DOHH2 (cell line): ENCODE data around the gene TANC1.

ENCODE experiments used
- H3F3A ChIP-seq: fragments of 200-600 bp; sonication (generic), shearing (Covaris generic); 2 replicates; pipeline ENCODE4 v1.6.0; 2016; ENCODE audit warnings: antibody characterized with exemption, mild to moderate bottlenecking; ENCODE audit not compliant: control insufficient read depth, insufficient read depth
- H3K27ac ChIP-seq: fragments of 200-600 bp; sonication (generic); 2 replicates; pipeline ENCODE4 v1.5.1; 2014; ENCODE audit warnings: low read depth, mild to moderate bottlenecking, low read length, moderate library complexity
- H3K27me3 ChIP-seq: fragments of 200-600 bp; sonication (generic); 2 replicates; pipeline ENCODE4 v1.6.1; 2014; ENCODE audit warnings: mild to moderate bottlenecking, low read length, mixed read lengths; ENCODE audit not compliant: control insufficient read depth
- H3K36me3 ChIP-seq: fragments of 200-600 bp; sonication (generic); 2 replicates; pipeline ENCODE4 v1.6.1; 2014; ENCODE audit warnings: mild to moderate bottlenecking, low read length, moderate library complexity, mixed read lengths; ENCODE audit not compliant: control insufficient read depth
- H3K4me1 ChIP-seq: fragments of 200-600 bp; sonication (generic); 2 replicates; pipeline ENCODE4 v1.6.1; 2014; ENCODE audit warnings: mild to moderate bottlenecking, low read length, mixed read lengths; ENCODE audit not compliant: control insufficient read depth
- H3K4me2 ChIP-seq: fragments of 200-600 bp; sonication (generic); 2 replicates; pipeline ENCODE4 v1.6.0; 2014; ENCODE audit warnings: mild to moderate bottlenecking, low read length, moderate library complexity
- H3K4me3 ChIP-seq: fragments of 200-600 bp; sonication (generic); 2 replicates; pipeline ENCODE4 v1.5.1; 2014; ENCODE audit warnings: mild to moderate bottlenecking, low read length, mixed read lengths
- H3K79me2 ChIP-seq: fragments of 200-600 bp; sonication (generic); 2 replicates; pipeline ENCODE4 v1.6.1; 2014; ENCODE audit warnings: mild to moderate bottlenecking, low read length, mixed read lengths; ENCODE audit not compliant: control insufficient read depth
- H3K9me2 ChIP-seq: fragments of 200-600 bp; sonication (generic); replicated peaks from 2 replicates; pipeline ENCODE4 v1.6.1; 2014; ENCODE audit warnings: mild to moderate bottlenecking, low read length, mixed read lengths; ENCODE audit not compliant: control insufficient read depth
- H3K9me3 ChIP-seq: fragments of 200-600 bp; sonication (generic); 2 replicates; pipeline ENCODE4 v1.6.1; 2014; ENCODE audit warnings: antibody characterized with exemption, low read length, mixed read lengths; ENCODE audit not compliant: control insufficient read depth, insufficient read depth
- H4K20me1 ChIP-seq: fragments of 200-600 bp; sonication (generic); 2 replicates; pipeline ENCODE4 v1.6.0; 2014; ENCODE audit warnings: low read depth, mild to moderate bottlenecking, antibody characterized with exemption, low read length, moderate library complexity; ENCODE audit not compliant: control insufficient read depth, insufficient read depth
- CTCF ChIP-seq: fragments of 200-600 bp; sonication (generic); IDR thresholded peaks from one replicate; pipeline ENCODE4 v1.5.1; 2014; ENCODE audit warnings: antibody characterized with exemption, mild to moderate bottlenecking, low read depth, low read length; ENCODE audit not compliant: poor library complexity, severe bottlenecking
- EZH2phosphoT487 ChIP-seq: fragments of 200-600 bp; sonication (generic); IDR thresholded peaks from 2 replicates; pipeline ENCODE4 v1.6.1; 2017; ENCODE audit warnings: borderline replicate concordance, mild to moderate bottlenecking, antibody characterized with exemption, low read length, moderate library complexity, mixed read lengths

The TANC1 gene

GRCh38 chr2:159129269-159129668 is 160.8 kb downstream of the TANC1 start:
- Histone ChIP-seq H3F3A (no peaks in the 10 kb centered on the region), H3K4me1 (peaks cover 3% of the 10 kb centered on the region; the same call in 1 of the 2 replicates), H3K36me3 (no peaks in the 10 kb centered on the region), H4K20me1 (no peaks in the 10 kb centered on the region), H3K79me2 (no peaks in the 10 kb centered on the region), H3K4me3 (no peak overlapping the region), H3K9me3 (no peaks in the 10 kb centered on the region), H3K4me2 (no peak overlapping the region), H3K9me2 (no peaks in the 10 kb centered on the region), H3K27ac (no peak overlapping the region), H3K27me3 (no peaks in the 10 kb centered on the region)
- no peak for TF ChIP-seq CTCF
- TF ChIP-seq EZH2phosphoT487: no peak

GRCh38 chr2:159129824-159130223 is 161.4 kb downstream of the TANC1 start:
- Histone ChIP-seq H3K36me3 (no peaks in the 10 kb centered on the region), H3K9me2 (no peaks in the 10 kb centered on the region), H3F3A (no peaks in the 10 kb centered on the region), H4K20me1 (no peaks in the 10 kb centered on the region), H3K27me3 (no peaks in the 10 kb centered on the region), H3K79me2 (no peaks in the 10 kb centered on the region), H3K4me3 (no peak overlapping the region), H3K4me2 (no peak overlapping the region), H3K27ac (no peak overlapping the region), H3K9me3 (no peaks in the 10 kb centered on the region), H3K4me1 (no peaks in the 10 kb centered on the region)
- TF ChIP-seq CTCF (no peak), EZH2phosphoT487 (no peak)

- no peaks in the 10 kb centered on the region for H4K20me1 ChIP-seq
- TF ChIP-seq EZH2phosphoT487 (no peak), CTCF (no peak)
- H3K4me2 ChIP-seq: no peak overlapping the region
- H3K79me2 ChIP-seq: no peaks in the 10 kb centered on the region
- no peaks in the 10 kb centered on the region for H3K36me3 ChIP-seq
- no peak overlapping the region for H3K4me3 ChIP-seq
- no peaks in the 10 kb centered on the region for H3K27me3 ChIP-seq
- H3F3A ChIP-seq: no peaks in the 10 kb centered on the region
- no peaks in the 10 kb centered on the region for H3K9me3 ChIP-seq
- no peaks in the 10 kb centered on the region for H3K4me1 ChIP-seq
- no peaks in the 10 kb centered on the region for H3K9me2 ChIP-seq
- H3K27ac ChIP-seq: no peak overlapping the region
Measured at GRCh38 chr2:159130302-159130701, 161.9 kb downstream of the TANC1 start.
